HG03571 (cell line): ENCODE results near the gene MAGI2.

Experiments
- ATAC-seq: cut with Tn5 transposase; IDR thresholded peaks from one replicate; pipeline ENCODE4 v1.9.1; 2021; ENCODE audit not compliant: unreplicated experiment

The MAGI2 gene

DNA sequence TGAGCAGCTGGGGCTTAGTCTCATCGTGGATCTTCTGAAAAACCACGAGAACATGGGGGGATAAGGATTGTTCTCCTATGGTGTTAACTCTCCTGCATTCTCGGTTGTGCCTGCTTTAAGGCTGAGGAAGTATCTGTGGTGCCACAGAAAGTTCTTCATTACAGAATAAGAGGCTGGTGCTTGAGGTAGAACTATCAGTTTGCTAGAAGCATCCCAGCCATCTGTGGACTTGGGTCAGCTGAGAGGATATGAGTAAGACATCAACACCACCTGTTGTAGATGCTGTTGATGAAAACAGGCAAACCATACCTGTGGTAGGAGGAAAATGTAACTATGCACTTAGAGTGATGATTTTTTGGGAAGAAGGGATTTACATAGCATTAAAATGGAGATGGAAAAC lies 1238.3 kb downstream of the MAGI2 start:
- ATAC-seq: no peak

GRCh38 chr7:78213402-78213801 lies 1240.1 kb downstream of the MAGI2 start:
- no peak for ATAC-seq

DNA sequence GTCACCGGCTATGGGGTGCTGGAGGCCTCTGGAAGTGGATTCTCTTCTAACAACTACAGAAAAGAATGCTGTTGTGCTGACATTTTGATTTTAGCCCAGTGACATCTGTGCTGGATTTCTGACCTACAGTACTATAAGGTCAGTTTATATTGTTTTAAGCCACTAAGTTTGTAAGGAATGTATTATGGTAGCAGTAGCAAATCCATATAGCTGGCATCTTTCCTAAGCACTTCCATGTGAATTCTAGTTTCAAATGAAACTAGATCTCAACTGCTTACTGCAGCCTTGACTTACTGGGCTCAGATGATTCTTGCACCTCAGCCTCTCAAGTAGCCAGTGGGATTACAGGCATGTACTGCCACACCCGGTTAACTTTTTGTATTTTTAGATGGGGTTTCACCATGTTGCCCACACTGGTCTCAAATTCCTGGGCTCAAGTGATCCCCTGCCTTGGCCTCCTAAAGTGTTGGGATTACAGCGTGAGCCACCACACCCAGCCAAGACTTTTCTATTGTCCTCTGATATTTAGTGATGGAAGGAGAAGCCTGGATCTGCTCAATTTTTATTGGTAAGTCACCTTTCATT lies 1240.9 kb downstream of the MAGI2 start:
- ATAC-seq: no peak

GRCh38 chr7:78207269-78207668 lies 1246.2 kb downstream of the MAGI2 start:
- no peak for ATAC-seq

- no peak for ATAC-seq
Measured at GRCh38 chr7:78206769-78207168, 1246.7 kb downstream of the MAGI2 start.

DNA sequence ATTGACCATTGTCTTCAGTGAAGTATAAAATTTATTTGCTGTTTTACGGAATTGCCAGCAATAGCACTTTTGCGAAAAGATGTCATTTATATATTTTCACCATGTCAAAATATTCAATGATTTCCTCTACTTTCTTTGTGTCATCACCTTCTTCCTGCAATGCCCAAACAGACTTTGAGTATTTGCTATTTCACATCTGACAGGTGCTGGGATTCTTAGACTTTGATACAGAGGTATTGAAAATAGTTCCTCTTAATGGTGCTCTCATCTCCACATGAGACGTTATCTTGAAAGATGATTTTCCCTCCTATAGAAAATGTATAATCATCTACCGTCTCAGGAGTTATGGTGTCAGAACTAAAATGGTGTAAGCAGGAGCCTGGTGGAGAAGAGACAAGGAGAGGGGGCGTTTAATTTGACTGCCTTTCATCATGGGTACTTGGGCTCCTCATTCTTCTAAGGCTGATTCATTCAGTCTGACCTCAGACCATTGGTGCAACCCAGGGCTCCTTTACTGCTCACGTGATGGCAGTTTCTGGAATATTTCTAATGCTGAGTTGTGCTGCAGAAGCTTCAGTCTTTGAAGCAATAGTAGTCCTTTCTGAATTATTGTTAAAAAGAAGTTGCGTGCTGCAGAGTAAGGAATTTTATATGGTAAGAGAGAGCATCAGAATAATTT lies 1250.3 kb downstream of the MAGI2 start:
- ATAC-seq: no peak

DNA sequence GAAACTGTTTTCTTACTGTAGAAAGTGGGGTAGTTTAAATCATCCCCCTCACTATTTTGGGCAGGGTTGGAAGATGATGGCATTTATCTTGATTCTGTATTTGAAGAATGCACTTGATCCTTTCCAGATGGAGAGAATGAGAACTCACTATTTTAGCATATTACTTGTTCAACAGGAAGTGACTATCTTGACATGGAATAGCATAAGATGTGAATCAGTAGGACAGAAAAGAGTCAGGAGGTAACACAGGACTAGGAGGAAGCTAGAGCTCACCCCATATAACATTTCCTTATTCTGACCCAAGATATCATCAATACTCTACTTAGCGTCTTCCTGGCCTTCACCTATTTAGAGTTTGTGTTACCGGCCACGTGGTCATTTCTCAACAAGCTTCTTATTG lies 1254.7 kb downstream of the MAGI2 start:
- ATAC-seq: no peak

DNA sequence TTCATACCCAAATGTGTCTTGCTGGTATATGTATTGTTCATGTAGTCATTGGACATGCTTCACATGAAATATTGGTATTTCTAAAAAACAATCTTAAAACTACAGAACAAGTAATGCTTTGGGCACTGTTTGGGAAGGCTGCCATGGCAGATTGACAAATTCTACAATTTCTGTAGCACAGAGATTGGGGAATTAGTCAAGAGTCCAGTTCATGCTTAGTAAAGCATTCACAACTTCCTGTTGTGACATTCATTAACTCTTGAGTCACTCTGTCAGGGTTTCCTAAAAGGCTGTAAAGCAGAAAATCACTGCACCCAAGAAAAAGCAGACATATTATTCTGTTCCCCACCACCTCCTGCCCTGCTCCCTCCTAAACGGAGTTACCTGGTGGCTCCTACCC lies 1256.0 kb downstream of the MAGI2 start:
- ATAC-seq: no peak

DNA sequence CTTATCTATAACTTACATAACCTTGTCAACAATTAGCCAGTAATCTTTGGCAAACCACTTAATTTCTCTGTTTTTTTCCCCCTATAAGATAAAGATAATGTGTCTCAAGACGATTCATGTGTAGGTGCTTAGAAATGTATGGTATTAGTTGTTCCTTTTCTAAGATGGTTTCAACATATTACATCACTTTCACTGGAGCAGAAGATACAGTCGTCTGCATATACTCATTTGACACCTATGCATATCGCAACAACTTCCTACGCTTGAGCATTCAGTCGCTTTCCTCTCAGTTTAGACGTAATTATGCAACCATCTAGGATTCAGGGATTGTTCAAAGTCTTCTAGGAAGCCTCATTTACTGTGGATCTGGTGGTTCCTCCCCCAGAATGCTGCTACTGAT lies 1258.2 kb downstream of the MAGI2 start:
- ATAC-seq: no peak

DNA sequence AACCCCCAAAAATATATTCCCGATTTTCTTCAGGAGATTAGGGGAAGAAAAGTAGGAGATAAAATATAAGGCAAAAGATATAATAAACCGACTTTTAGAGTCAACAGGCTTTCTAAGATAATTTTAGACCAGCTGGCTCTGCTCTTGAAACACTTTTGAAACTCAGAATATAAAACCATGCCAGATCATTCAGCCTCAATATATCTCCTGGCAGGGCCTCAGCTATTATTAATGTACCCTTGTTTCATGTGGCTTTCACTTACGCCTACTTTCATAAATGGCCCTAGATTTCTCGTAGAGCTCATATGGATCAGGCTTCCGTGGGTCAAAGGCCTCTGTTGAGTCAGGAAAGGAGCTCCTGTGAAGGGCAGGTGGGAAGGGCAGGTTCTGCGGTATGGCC lies 1258.9 kb downstream of the MAGI2 start:
- no peak for ATAC-seq

DNA sequence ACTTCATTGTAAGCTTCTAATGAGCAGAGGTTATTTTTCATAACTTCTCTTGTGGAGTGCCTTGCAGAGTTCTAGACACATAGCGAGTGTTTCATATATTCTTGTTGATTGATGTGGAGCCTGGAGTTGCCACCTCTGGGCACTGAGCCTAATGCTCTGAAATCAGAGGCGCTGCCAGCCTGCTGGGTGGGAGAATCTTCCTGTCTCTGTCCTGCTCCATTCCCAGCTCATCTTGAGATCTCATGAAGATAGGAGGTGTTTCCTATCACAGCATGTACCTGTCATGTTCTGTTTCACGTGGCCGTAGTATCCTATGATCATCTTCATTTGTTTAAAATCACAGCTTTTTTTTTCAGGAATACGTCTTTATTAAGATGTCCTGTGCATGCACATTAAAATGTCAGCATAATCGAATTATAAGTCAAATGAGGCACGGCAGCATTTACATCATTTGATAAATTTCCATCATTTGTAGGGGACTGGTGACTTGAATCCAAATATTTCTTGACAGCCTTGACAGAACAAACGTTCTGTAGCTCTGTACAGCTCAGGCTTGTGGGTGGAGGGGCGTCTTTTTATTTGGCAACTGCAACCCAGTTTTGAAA lies 1261.9 kb downstream of the MAGI2 start:
- ATAC-seq: no peak

- ATAC-seq: no peak
Measured at GRCh38 chr7:78189762-78190161, 1263.7 kb downstream of the MAGI2 start.

GRCh38 chr7:78185149-78185745 lies 1268.2 kb downstream of the MAGI2 start:
- ATAC-seq: no peak

GRCh38 chr7:78184299-78184698 lies 1269.2 kb downstream of the MAGI2 start:
- no peak for ATAC-seq

- no peak for ATAC-seq
Measured at GRCh38 chr7:78179827-78180477, 1273.5 kb downstream of the MAGI2 start.

DNA sequence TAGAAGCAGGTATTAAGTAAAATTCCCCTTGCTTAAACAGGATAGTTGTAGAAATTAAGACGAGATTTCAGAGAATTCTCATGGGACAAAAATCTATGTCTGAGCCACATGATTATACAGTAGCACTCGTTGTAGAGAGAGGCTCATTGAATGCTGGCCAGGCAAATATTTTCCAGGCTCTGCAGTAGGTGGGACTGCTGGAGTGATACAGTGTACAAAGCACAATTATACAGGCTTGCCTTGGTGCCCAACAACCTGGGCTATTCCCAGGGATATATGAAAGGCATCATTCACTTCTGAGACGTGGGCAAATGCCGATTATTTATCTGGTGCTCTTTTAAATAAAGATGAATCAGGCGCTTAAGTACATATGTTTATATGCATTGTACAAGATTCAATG lies 1274.3 kb downstream of the MAGI2 start:
- no peak for ATAC-seq

- no peak for ATAC-seq
Measured at GRCh38 chr7:78178319-78178718, 1275.1 kb downstream of the MAGI2 start.

- no peak for ATAC-seq
Measured at GRCh38 chr7:78176171-78176570, 1277.3 kb downstream of the MAGI2 start.

GRCh38 chr7:78175330-78176100 lies 1278.0 kb downstream of the MAGI2 start:
- no peak for ATAC-seq

DNA sequence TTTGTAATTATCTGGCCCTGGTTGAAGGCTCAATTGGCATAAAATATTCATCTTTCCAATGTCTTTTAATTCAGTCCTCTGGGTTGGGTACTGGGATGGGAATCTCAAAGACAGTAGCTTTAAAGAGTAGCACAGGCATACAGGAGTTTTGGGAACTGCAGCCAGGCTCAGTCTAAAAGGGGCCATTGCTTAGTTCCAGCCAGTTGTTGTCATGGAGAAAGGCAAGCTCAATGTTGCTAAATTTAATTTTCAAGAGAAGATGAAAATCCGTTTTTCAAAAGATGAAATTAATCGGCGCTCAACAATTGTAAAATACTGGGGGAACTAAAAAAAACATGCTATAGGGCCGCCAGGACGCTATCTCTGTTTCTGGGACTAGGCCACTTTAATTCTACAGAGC lies 1279.8 kb downstream of the MAGI2 start:
- no peak for ATAC-seq
